Tongue (tissue), 2 donors: ENCODE measurements around the gene NR1D2. TPM values are rescaled to one million over a fixed set of nuclear protein-coding genes. Genes with fewer than 3 reads are reported as not detected.

Experiments used
- DNase-seq: peaks from one replicate; pipeline ENCODE4 v3.0.0-alpha.2; 2015
- total RNA-seq: library from RNA; depleted of rRNA; stranded (reverse); fragments of >200 nt; gene quantifications from one replicate; pipeline ENCODE4 v1.2.3, GENCODE V29; 2014

Gene NR1D2
- total RNA-seq, 1 donor from 2014 or later = 43.5 TPM

- DNase-seq = no peak
Observed at GRCh38 chr3:23931597-23931996, 13.5 kb upstream of the NR1D2 start.

GRCh38 chr3:23932571-23932970 lies 12.5 kb upstream of the NR1D2 start:
- no peak for DNase-seq

- no peak for DNase-seq
Observed at GRCh38 chr3:23934253-23934652, 10.8 kb upstream of the NR1D2 start.

- DNase-seq = no peak
Observed at GRCh38 chr3:23937296-23937695, 7.8 kb upstream of the NR1D2 start.

GRCh38 chr3:23938688-23939087 lies 6.4 kb upstream of the NR1D2 start:
- DNase-seq = no peak

- DNase-seq = no peak
Observed at GRCh38 chr3:23940775-23941174, 4.3 kb upstream of the NR1D2 start.

GRCh38 chr3:23941440-23941839 lies 3.6 kb upstream of the NR1D2 start:
- DNase-seq = no peak

GRCh38 chr3:23942546-23942945 lies 2.5 kb upstream of the NR1D2 start:
- no peak for DNase-seq

GRCh38 chr3:23944007-23944783 lies 891 bp upstream of the NR1D2 start:
- peak; percentile 30 for DNase-seq

- DNase-seq = no peak
Observed at GRCh38 chr3:23945663-23945912, 502 bp downstream of the NR1D2 start.

GRCh38 chr3:23945913-23946687 lies 1.0 kb downstream of the NR1D2 start:
- DNase-seq = peak; percentile 98

- DNase-seq = no peak
Observed at GRCh38 chr3:23948761-23949160, 3.7 kb downstream of the NR1D2 start.

- DNase-seq = peak; percentile 49
Observed at GRCh38 chr3:23949784-23950183, 4.7 kb downstream of the NR1D2 start.

GRCh38 chr3:23950293-23950692 lies 5.2 kb downstream of the NR1D2 start:
- no peak for DNase-seq

- DNase-seq = no peak
Observed at GRCh38 chr3:23952646-23953045, 7.6 kb downstream of the NR1D2 start.

GRCh38 chr3:23953523-23953922 lies 8.4 kb downstream of the NR1D2 start:
- DNase-seq = no peak

GRCh38 chr3:23954144-23954543 lies 9.1 kb downstream of the NR1D2 start:
- no peak for DNase-seq

- no peak for DNase-seq
Observed at GRCh38 chr3:23956701-23957100, 11.6 kb downstream of the NR1D2 start.

- DNase-seq = no peak
Observed at GRCh38 chr3:23959135-23959900, 14.2 kb downstream of the NR1D2 start.

GRCh38 chr3:23960649-23961048 lies 15.6 kb downstream of the NR1D2 start:
- DNase-seq = no peak

- DNase-seq = no peak
Observed at GRCh38 chr3:23961066-23961465, 16.0 kb downstream of the NR1D2 start.

GRCh38 chr3:23961913-23962312 lies 16.8 kb downstream of the NR1D2 start:
- DNase-seq = no peak

GRCh38 chr3:23964537-23965235 lies 19.6 kb downstream of the NR1D2 start:
- no peak for DNase-seq
